Activated T-helper 1 cell treated with anti-CD3 and anti-CD28 coated beads, Interleukin-2, amount 50 U/mL, for 16 hours (primary cell): ENCODE measurements around the gene OR8B12.

Experiments
- DNase-seq, 2 donors: peaks; one replicate each; pipeline ENCODE4 v3.0.0-alpha.2; 2020; ENCODE audit warnings: low read depth in 1 of 2, low spot score in 1 of 2

Gene OR8B12, protein sequence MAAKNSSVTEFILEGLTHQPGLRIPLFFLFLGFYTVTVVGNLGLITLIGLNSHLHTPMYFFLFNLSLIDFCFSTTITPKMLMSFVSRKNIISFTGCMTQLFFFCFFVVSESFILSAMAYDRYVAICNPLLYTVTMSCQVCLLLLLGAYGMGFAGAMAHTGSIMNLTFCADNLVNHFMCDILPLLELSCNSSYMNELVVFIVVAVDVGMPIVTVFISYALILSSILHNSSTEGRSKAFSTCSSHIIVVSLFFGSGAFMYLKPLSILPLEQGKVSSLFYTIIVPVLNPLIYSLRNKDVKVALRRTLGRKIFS

DNA sequence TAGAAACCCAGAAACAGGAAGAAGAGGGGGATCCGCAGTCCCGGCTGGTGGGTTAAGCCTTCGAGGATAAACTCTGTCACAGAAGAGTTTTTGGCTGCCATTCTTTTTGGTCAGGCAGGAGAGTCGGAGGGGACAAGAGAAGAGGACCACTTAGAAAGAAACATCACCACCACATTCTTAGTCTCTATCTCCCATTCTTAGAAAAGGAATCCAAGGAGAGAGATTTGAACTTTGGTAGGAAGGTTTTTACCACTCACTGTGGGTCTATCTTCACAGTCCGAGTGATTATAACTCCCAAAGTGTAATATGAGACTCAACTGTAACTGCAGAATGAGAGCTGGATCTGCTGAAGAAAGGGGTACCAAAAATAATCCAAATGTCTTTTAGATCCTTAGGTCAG, at the start of gene OR8B12:
Gene OR8B12 (minus strand): TSS at position 101 of the 400 bp plus-strand sequence. CDS start 0 bp downstream, at position 101.
- DNase-seq: no peak

DNA sequence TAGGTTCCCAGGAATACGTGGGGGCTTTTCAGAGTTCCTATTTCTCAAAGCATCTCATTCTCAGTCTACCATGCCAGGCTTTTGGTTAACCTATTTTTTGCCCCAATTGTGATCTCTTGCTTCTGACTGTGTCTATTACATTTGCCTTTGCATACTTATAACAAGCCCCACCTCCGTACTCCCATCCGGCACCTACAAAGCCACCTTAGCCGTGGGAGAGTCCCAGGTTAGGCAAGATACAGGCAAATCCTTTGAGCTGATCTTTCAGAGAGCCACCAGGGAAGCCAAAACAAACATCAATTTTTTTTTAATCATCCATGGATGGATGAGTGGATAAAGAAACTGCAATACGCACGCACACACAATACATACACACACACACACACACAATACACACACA, 49.2 kb upstream of the OR8B12 start:
- no peak for DNase-seq

DNA sequence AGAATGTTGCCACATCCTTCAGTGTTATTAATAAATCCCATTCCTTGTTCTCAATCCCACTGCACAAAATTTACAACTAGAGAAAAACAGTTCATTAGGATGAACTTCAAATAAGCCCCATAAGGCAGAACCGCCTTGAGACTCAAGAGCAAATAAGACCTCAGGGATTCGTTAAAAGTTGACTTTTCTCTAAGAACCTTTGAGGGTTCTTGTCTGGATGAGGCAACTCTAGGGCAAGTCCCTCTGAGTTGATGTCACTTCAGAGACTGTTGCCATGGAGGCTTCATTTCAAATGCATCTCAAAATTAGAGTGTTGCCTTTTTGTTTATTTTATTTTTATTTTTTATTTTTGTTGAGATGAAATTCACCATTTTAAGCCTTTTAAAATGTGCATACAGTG, 48.0 kb upstream of the OR8B12 start:
- DNase-seq: no peak

DNA sequence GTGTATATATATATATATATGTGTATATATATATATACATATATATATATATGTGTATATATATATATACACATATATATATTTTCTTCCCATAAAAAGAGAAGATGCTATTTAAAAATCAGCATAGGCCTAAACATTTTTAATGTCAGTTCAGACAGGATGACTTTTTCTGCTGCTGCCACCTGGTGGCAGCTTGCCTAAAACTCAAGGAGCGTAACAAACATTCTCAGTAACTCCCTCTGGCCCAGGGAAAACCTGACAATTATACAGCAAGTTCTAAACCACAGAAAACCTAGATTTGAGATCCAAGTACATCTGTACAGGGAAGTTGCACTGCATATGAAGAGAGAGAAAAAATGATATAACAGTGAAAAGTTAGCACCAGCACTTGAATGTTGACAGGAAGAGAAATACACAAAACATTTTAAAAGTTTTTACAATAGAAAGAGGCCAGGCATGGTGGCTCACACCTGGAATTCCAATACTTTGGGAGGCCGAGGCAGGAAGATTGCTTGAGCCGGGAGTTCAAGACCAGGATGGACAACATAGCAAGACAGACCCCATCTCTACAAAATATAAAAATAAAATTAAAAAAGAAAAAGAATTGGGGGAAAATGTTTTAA, 42.9 kb upstream of the OR8B12 start:
- DNase-seq: peak in 1 of 2 donors; percentile 5

DNA sequence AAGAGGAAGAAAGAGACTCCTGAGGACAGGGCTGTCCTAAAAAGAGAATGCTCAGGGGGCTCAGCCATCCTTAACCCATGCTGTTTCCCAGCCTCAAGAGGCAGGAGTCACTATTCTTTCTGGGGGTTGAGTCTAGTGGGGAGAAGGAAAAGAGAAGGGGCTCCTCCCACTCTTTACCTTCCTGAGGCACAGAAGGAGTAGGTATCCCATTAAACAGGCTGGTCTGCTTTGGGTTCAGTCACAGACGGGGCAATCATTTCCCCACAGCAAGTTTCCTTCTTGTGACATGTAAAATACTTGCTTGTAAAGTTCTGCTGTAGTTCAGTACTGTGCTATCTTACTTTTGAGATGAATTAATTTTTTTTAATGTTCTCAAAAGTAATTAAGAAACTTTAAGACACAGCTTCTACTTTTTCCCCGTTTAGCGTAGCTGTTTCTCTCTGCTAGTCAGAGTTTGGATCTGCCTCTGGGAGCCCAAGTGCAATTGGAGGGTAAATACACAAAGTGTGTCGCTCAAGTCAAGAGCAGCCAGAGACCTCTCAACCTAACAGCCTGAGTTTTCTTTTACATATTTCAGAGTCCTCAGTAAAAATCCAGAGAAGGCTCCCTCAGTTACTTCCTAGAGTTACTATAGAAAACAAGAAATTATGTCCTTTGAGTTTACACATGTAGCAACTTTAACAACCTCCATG, 41.4 kb upstream of the OR8B12 start:
- DNase-seq: no peak

DNA sequence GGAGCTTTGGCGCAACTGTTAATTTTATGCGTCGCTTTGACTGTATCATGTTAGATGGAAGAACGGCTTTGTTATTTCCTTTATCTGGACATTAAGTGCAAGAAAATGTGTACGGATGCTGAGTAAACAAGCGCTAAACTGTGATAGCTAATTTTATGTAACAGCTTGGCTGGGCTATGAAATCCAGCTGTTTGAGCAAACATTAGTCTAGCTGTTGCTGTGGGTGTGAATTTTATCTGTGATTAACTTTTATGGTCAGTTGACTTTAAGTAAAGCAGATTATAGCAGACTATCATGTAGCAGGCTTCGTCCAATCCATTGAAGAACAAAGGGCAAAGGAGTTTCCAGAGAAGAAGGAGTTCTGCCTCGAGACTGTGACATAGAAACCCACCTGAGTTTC, 40.3 kb upstream of the OR8B12 start:
- DNase-seq: no peak

DNA sequence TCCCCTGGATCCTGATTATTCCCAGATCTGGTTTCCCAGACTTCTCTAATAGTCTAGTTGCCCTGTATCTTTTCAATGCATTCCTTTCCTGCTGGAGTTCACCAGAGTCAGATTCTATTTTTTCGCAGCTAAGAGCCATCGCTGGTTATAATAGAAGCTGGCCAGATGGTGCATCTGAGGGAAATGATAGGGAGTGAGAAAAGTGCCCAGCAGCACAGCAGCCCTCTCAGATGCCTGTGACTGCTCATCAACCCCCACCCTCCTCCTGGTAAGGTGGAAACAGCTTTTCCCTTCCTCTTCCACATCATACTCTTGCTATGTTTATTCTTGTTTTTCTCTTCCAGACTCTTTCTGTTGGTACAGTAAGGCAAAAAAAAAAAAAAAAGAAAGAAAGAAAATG, 39.1 kb upstream of the OR8B12 start:
- DNase-seq: no peak

DNA sequence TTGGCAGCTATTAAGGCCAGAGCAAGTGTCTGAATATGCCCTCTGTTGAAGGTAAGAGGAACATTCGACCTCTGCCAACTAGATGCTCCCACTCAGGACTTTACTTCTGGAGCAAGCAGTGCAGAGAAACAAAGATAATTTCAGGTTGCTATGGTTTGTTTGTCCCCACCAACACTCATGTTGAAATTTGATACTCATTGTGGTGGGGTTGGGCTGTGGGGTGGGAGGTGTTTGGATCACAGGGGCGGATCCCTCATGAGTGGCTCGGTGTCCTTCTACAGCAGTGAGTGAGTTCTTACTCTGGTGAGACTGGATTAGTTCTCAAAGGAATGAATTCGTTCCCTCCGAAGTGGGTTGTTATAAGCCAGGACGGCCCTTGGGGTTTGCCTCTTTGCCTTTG, 38.4 kb upstream of the OR8B12 start:
- DNase-seq: no peak

DNA sequence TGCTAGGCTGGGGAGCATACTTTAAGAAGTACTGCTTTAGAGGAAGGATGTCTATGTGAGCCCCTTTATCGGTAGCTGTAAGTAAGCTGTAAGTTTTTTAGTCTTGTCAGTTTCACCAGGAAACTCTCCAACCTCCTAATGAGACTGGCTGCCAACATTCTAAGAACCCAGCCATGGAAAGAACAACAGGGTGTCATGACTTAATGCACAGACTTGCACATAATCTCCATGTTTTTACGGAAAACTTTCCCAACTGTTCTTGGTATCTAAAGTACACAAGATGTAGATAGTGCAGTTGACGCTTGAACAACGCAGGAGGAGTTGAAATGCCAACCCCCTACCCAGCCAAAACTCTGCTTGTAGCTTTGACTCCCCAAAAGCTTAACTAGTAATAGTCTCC, 35.3 kb upstream of the OR8B12 start:
- DNase-seq: no peak

DNA sequence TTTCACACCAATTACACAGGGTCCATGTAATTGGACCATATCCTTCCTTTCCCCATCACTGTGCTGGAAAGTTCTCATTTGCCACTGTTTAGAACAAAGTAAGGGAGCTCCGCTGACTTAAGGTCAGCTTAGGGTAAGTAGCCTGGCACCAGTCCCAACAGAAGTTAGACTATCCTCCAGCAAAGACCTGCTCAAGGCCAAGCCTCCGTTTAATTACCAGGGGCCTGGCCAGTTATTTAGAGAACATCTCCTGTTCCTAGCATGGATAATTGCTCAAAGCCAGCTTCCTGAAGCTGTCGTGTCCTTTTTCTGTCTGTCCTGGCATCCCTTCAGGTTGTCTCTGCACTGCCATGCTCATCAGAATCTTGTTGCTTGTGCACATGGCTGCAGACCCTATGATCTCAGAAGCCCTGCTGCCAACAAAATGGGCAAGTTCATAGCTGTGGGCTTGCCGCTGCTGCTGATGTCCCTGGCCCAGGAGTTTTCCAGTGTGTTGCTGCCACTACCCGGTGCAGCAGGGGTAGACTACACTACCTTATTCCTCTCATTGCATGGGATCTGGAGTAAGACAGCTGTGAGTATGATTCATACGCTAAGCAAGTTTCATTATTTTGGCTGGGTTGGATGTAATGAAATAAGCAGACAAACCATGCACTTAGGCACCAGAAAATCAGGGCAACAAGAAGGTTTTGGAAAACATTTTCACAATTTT, 34.4 kb upstream of the OR8B12 start:
- DNase-seq: no peak

DNA sequence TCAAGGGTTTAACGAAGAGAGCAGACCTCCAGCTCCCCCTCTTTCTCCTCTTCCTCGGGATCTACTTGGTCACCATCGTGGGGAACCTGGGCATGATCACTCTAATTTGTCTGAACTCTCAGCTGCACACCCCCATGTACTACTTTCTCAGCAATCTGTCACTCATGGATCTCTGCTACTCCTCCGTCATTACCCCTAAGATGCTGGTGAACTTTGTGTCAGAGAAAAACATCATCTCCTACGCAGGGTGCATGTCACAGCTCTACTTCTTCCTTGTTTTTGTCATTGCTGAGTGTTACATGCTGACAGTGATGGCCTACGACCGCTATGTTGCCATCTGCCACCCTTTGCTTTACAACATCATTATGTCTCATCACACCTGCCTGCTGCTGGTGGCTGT, 26.7 kb upstream of the OR8B12 start:
- no peak for DNase-seq

DNA sequence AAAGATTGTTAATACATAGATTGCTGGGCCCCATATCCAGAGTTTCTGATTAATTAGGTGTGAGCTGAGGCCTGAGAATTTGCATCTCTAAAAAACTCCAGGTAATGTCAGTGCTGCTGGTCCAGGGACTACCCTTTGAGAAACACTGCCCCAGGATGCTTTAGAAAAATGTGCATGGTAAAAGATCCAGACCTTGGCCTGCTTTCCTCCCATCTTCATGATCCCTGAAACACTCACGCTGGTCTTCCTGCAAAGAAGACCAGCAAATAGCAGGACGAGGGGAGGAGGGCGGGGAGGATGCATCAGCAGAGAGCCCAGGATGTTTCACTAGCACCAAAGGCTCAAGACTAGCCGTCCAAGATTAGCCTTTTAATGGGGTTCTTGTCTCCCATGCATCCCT, 26.2 kb upstream of the OR8B12 start, which contains the start of gene OR8A1:
Gene OR8A1 (plus strand): TSS at position 301 of the 400 bp plus-strand sequence. CDS start 123 bp downstream, outside the sequence.
- no peak for DNase-seq

DNA sequence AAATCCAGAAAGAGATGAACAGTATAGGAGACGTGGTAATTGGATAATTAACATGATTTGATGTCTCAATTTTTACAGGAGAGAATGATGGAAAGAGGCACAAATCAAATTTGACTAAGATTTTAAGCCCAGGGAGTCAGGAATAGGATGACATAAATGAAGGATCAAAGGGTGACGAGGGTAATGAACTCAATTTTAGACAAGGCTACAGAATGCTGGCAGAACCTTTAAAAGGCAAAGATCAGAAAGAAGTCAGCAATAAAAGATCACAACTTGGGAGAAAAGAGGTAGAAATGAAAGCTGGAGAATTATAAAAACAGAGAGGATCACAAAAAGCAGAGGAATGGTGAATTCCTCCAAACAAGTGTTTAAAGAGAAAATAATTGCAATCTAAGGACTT, 13.4 kb upstream of the OR8B12 start:
- no peak for DNase-seq

DNA sequence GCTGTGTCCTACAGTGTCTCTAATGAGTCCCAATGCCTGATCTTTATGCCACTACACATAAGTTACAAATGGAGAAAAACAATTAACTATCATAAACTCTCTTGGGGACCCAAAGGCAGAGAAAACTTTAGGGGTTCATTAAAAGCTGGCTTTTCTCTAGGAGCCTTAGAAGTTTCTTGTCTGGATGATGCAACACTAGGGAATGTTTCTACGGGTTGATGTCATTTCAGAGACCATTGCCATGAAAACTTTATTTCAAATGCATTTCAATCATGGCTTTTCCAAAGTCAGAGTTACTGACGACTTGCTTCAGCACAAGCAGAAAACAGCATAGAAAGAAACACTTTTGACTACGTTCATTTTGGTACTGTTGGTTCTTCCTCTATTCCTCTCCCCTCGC, 8.5 kb upstream of the OR8B12 start:
- no peak for DNase-seq

DNA sequence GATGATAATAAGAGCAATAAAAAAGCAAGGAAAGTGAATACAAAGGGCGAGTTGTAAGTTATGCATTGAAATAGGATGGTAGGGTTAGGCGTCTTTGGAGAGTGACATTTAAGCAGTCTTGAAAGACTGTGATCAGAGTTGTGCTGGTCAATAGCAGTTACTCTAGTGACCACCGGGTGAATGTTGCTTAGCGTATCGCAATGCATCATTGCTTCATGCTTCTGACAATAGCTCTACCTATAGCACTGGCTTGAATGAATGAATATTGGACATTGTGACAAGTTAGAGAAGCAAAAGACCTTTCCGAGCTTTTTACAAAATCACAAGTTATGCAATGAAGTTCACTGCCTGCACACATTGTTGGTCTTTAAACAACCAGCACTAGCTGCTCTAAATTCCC, 7.7 kb upstream of the OR8B12 start:
- DNase-seq: no peak

DNA sequence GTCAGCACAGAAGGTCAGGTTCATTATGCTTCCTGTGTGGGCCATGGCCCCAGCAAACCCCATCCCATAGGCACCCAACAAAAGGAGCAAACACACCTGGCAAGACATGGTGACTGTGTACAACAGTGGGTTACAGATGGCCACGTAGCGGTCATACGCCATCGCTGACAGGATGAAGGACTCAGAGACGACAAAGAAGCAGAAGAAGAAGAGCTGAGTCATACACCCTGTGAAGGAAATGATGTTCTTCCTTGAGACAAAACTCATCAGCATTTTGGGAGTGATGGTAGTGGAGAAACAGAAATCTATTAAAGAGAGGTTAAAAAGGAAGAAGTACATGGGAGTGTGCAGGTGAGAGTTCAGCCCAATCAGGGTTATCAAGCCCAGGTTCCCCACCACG, 309 bp downstream of the OR8B12 start:
- DNase-seq: no peak

DNA sequence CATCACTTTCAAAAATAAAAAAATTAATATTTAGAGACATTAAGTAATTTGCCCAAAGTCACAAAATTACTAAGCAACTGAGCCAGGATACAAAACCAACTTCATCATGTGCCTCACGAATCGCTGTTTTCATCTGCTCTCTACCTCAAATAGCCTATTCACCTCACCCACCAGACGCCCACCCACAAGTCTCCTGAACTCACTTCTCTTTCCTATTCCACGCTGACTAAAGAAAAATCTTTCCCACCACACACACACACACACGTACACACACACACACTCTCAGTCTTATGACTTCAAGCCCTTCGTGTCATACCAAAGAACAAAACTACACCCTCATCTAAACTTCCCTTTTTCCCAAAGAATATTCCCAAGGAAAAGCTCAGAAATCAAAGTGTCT, 2.2 kb downstream of the OR8B12 start:
- DNase-seq: no peak

DNA sequence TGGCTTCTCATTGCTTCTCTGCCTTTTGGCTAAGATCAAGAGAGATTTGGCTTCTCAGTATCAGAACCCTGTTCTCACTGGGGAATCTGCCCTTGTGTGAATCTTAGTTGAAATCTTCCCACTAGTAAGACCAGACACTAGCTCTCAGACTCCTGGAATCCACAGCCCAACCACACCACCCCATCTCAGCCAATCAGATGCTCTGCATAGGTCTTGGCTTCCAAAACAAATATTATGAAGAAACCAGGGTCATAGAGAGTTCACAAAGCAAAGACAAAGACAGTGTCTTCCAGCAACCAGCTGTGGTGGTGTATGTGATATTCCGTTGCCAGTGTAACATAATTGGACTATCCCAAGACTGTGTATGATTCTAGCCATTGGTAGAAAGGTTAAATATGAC, 5.4 kb downstream of the OR8B12 start:
- no peak for DNase-seq

DNA sequence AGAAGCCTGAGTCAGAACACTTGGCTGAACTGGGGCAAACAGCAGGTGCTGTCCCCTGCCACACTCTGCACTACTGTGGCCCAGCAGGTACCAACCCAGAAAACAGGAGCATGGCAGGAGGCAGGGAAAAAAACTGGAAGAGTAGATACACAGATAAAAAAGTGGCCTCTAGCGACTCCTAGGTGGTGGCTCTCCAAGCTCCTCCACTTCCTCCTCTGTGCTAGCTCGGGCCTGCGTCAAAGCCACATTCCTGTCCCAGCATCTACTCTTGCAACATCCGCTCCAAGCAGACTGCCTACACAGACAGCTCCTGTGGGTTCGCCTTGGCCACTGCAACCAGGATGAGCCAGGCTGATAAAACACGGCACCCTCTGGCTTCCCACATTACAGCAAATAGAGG, 6.9 kb downstream of the OR8B12 start:
- no peak for DNase-seq

DNA sequence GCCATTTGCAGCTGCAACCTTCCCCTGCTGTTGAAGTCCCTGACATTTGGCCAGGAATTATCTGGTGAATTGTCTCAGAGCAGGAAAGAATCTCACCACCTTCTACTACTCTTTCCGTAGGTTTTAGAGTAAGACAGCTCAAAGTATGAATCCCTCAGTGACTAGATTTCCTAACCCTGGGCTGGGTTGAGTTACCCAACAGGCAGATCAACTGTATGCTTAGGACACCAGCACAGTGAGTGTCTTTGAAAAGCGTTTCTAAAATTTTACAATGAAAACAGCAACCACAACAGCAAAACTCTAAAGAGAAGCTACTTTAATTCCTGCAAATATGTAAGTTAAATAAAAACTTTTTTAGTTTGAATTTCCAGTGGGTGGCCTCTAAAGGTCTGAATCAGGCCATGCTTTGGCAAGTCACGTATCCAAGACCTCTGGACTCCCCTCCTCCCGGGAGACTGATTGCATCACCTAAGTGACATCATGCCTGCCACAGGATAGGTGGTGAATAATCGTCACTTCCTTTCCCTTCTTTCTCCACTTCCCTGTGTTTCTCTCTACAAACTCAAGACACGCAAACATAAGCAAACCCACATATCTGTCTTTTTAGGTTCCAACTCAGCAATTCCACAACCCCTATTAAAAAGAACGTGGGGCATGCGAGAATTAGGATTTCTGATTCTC, 7.8 kb downstream of the OR8B12 start:
- DNase-seq: no peak

DNA sequence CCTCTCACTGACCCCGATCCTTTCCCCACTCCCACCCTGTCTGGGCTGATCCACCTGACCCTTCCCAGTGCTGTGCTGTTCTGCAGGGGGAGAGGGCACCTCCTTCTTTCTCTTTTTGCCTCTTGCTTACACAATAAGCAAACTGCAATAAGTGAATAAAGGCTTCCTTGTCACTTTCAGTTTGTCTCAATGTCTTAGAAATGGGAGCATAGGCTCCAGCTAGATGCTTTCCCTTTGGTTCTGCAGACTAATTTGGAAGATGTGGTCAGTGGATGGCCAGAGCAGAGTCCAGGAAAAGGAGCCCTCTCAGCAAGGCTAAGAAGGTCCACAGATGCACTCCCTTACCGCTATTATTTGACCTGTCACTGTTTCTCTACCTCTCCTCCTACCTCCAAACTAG, 9.4 kb downstream of the OR8B12 start:
- DNase-seq: no peak
